ENCODE results near the gene CFAP61. TPM values are rescaled to one million over a fixed set of nuclear protein-coding genes. Genes with fewer than 3 reads are reported as not detected.

Gene CFAP61
- total RNA-seq, 1 donor, result not detected

DNA sequence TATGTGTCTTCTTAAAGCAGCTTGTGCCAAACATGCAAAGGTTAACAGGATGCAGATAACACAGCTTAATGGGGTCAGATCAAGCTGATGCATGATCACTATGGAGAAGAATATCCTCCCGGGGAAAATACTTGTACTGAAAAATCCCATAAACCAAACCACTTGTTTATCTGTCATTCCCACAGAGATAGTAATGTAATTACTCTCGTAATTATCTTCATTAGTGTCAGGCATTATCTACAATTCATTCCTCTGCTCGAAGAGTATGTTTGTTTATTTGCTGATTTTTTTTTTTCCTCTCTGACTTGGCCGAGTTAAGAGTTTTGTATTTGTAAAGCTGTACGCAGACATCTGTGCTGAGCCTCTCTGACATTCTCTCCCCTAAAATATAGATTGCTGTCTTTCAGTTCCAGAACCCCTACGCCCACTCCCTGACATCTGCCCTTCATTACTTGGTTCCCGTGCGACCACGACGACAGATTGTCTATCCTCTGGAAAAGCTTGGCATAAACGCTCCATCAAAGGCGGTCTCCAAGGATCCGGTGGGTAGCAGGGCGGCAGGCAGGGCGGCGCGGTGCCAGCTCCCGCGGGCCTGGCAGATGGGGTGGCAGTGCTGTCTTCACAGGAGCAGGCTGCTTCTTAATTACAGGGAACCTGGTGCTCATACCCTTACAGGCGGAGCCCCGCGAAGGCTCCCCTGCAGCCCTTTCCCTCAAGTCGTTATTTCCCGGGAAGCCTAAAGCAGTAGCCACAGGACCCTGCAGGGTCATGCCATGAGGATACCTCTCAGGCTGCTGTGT, 147.2 kb downstream of the CFAP61 start:
- H3K27me3 ChIP-seq (ENCODE audit: insufficient read depth, low read length), result no peaks in the 10 kb centered on the region
- H3K9me3 ChIP-seq (ENCODE audit: low read depth, low read length), result no peaks in the 10 kb centered on the region
- H3K4me1 ChIP-seq (ENCODE audit: insufficient read depth, low read length), result no peaks in the 10 kb centered on the region
- no peak overlapping the region for H3K4me3 ChIP-seq (ENCODE audit: low read length)

DNA sequence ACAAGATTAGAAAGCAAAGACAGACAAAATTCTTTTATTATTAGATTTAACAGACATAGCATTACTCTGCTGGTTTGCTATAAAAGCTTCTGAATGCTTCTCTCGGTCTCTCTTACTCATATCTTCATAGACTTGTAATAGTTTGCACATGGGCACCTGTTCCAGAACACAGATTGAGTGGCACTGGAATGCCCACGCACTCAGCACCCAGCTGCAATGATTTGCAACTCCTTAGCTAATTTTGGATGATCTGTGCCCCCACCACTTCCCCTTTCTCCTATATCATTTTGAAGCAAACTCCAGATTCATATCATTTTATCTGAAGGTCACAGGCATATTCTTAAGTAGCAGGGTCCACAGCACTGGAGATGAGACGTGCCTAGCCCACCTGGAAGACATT, 148.8 kb downstream of the CFAP61 start:
- H3K9me3 ChIP-seq (ENCODE audit: low read depth, low read length), result no peaks in the 10 kb centered on the region
- no peaks in the 10 kb centered on the region for H3K27me3 ChIP-seq (ENCODE audit: insufficient read depth, low read length)
- H3K4me1 ChIP-seq (ENCODE audit: insufficient read depth, low read length), result no peaks in the 10 kb centered on the region
- H3K4me3 ChIP-seq (ENCODE audit: low read length), result no peak overlapping the region

DNA sequence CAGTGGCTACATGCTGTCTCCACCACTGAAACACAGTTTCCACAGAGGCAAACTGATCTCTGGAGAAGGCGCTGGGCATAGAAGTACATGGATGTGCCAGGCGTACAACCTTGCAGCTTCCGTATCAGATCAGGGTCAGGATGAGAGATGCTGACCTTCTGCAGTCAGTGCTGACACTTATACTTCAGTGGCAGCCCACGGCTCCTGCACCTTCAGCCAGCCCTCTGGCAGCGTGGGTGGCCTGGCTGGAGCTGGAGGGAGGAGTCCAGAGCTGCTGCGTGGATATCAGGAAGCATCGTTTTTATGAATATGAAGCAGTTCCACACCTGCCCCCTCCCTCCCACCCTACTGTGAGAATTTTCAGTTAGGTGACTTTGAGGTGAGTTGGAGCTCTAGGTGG, 149.3 kb downstream of the CFAP61 start:
- no peak overlapping the region for H3K4me3 ChIP-seq (ENCODE audit: low read length)
- no peaks in the 10 kb centered on the region for H3K27me3 ChIP-seq (ENCODE audit: insufficient read depth, low read length)
- H3K4me1 ChIP-seq (ENCODE audit: insufficient read depth, low read length), result no peaks in the 10 kb centered on the region
- H3K9me3 ChIP-seq (ENCODE audit: low read depth, low read length), result no peaks in the 10 kb centered on the region

DNA sequence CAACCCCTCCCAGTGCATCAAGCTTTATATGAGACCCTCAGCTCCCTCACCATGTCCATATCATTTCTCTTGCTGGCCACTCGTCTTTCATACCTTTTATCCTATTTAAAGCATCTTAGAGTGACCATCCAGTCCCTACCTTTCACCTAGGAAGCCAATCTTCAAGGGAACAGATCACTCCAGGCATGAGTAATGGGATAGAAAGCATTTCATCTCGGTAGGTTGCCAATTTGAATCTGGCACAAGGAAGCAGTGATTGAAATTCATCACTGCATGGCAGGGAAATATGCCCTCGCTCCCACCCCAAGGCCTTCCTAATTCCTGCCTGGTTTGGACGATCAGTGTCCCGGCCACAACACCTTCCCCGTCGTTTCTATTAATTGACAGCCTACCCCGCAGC, 150.4 kb downstream of the CFAP61 start:
- Histone ChIP-seq H3K4me1 (ENCODE audit: insufficient read depth, low read length) (no peaks in the 10 kb centered on the region), H3K27me3 (ENCODE audit: insufficient read depth, low read length) (no peaks in the 10 kb centered on the region), H3K4me3 (ENCODE audit: low read length) (no peak overlapping the region), H3K9me3 (ENCODE audit: low read depth, low read length) (no peaks in the 10 kb centered on the region)

DNA sequence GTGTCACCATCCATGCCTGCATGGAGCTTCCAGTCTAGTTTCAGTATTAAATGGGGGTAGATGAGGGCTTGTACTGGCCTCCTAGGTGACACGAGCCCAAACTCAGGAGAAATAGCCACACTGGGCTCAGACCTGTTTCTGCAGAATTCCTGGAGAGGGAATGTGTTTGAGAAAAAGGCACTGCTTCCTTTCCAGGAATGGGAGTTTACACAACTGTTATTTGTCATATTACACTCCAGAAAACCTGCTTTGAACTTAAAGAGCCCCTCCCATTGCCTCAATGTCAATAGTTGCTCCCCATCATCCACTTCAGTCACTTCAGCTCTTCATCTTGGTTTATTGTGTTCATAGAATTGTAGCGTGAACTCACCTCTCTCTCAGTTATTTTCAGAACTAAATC, 151.5 kb downstream of the CFAP61 start:
- Histone ChIP-seq H3K9me3 (ENCODE audit: low read depth, low read length) (no peaks in the 10 kb centered on the region), H3K27me3 (ENCODE audit: insufficient read depth, low read length) (peaks cover 5% of the 10 kb centered on the region)

DNA sequence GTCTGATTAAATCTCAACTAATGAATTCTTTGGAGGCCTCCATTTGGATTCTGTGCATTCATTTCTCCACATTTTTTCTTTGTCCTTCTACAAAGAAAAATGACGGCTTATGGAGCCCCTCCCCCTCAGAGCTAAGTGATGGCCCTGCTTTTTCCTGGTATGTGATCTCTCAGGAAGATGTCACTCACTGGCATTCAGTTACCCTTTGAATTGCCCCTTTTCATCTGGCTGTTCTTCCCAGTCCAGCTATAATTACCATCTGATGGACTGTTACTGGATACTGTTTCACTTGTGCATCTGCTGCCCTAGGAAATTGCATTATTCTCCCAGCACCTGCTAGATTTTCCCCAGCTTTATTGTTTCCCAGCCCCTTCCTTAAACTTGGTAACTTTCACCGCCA, 151.9 kb downstream of the CFAP61 start:
- Histone ChIP-seq H3K27me3 (ENCODE audit: insufficient read depth, low read length) (peaks cover 5% of the 10 kb centered on the region), H3K4me1 (ENCODE audit: insufficient read depth, low read length) (peaks cover 4% of the 10 kb centered on the region), H3K4me3 (ENCODE audit: low read length) (no peak overlapping the region), H3K9me3 (ENCODE audit: low read depth, low read length) (no peaks in the 10 kb centered on the region)

More for the DNA sequence above, 151.5 kb downstream of the CFAP61 start:
- Histone ChIP-seq H3K4me1 (ENCODE audit: insufficient read depth, low read length) (peaks cover 4% of the 10 kb centered on the region), H3K4me3 (ENCODE audit: low read length) (no peak overlapping the region)

DNA sequence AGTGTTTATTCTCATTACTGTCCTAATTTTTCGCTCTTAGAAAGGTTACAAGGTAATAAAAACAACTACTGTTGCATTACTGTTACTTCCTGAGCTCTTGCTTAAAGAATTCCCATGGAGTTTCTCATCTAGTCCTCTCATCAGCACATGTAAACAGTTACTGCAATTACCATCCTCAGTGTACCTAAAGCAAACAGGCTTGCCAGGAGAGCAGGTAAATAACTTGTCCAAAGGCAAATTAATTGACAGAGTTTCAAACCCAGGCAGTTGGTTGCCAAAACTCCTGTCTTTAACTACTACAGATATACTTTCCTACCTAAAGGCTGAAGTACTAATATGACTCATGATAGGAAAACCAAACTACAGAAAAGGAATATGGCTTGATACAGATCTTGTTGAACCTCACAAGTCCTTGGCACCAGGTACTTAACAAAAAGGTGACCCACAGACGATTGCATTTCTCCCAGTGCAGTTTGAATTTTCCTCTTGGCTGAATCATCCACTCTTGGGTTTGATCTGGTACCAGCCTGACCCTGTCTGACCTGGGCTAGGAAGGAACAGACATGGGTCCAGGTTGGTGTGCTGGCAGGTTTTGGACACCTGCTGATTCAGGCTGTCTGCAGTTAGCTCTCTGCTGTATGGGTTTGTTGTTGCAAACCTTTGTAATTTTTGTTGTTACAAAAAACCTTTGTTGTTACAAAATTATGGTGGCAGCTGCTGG, 153.0 kb downstream of the CFAP61 start:
- Histone ChIP-seq H3K4me3 (ENCODE audit: low read length) (no peak overlapping the region), H3K27me3 (ENCODE audit: insufficient read depth, low read length) (peaks cover 5% of the 10 kb centered on the region), H3K9me3 (ENCODE audit: low read depth, low read length) (no peaks in the 10 kb centered on the region), H3K4me1 (ENCODE audit: insufficient read depth, low read length) (peaks cover 4% of the 10 kb centered on the region)

DNA sequence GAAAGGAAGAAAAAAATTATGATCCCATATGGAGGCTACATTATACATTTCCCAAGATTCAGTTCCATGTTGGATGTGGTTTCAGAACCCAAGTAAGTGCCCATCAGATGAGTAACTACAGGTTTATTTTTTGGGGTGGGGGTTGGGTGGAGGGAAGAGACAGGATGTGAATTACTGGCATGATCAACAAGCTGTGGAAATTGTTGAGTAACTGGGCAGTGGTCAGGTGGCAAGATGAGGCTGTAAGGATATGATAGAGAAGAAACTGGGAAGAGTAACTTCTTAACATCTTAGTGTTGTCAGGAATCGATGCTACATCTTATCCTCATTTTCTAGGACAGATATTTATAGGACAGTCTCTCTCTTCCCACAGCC, 153.5 kb downstream of the CFAP61 start:
- H3K4me3 ChIP-seq (ENCODE audit: low read length), result no peak overlapping the region
- no peaks in the 10 kb centered on the region for H3K9me3 ChIP-seq (ENCODE audit: low read depth, low read length)
- H3K4me1 ChIP-seq (ENCODE audit: insufficient read depth, low read length), result peaks cover 4% of the 10 kb centered on the region
- peaks cover 5% of the 10 kb centered on the region for H3K27me3 ChIP-seq (ENCODE audit: insufficient read depth, low read length)

DNA sequence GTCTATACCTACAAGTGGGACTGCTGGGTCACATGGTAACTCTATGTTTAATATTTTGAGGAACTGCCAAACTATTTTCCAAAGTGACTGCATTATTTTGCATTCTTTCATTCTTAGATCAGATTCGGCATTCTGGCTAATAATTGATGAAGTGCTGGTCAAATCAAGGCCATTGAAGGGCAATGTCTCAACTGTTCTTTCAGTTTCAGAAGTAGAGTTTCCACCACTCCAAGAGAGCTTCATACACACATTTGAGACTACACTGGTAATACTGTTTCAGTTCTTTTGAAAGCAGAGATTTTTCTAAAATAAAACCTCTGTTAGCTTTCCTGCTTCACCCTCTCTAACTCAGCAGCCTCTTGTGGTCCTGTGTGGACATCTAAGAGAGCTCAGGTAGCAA, 154.5 kb downstream of the CFAP61 start:
- Histone ChIP-seq H3K4me3 (ENCODE audit: low read length) (no peak overlapping the region), H3K9me3 (ENCODE audit: low read depth, low read length) (no peaks in the 10 kb centered on the region), H3K27me3 (ENCODE audit: insufficient read depth, low read length) (peaks cover 5% of the 10 kb centered on the region), H3K4me1 (ENCODE audit: insufficient read depth, low read length) (peaks cover 4% of the 10 kb centered on the region)

DNA sequence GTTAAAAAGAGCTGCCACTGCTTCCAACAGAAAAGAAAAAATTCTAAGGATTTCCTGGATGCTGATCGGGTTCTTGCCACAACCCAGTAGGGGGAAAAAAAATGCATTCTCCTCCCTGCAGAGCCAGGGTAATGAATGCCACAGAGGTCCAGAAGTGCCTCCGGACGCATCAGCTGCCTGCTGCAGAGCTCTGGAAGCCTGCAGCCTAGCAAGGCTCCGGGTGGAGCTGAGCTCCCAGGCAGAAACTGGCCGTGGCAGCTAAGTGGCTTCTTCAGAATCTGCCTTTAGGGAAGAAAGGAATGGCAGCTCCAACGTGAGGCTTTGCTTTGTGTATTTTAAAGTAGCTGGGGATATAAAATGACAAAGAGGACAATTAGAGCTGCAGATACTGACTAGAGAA, 155.0 kb downstream of the CFAP61 start:
- H3K4me3 ChIP-seq (ENCODE audit: low read length), result no peak overlapping the region
- H3K27me3 ChIP-seq (ENCODE audit: insufficient read depth, low read length), result peaks cover 5% of the 10 kb centered on the region
- peaks cover 4% of the 10 kb centered on the region for H3K4me1 ChIP-seq (ENCODE audit: insufficient read depth, low read length)
- no peaks in the 10 kb centered on the region for H3K9me3 ChIP-seq (ENCODE audit: low read depth, low read length)

DNA sequence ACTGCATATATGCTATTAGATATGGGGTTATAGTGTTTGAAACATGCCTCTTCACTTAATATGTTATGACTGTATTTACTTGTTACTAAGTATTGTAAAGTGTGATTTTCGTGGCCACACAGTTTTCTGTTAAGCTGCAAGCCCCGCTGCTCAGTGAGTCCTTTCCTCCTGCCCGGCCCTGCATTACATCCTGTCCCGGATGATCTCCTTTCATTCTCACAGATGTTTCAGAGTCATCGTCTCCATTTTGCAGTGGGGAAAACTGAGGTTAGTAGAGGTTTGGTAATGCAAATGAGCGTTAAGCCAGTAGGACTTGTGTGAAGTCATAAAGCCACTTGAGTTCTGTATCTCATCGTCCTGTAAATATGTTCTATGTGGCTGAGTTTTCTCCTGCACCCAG, 155.5 kb downstream of the CFAP61 start:
- Histone ChIP-seq H3K9me3 (ENCODE audit: low read depth, low read length) (no peaks in the 10 kb centered on the region), H3K4me3 (ENCODE audit: low read length) (no peak overlapping the region), H3K4me1 (ENCODE audit: insufficient read depth, low read length) (peaks cover 4% of the 10 kb centered on the region), H3K27me3 (ENCODE audit: insufficient read depth, low read length) (peaks cover 5% of the 10 kb centered on the region)

DNA sequence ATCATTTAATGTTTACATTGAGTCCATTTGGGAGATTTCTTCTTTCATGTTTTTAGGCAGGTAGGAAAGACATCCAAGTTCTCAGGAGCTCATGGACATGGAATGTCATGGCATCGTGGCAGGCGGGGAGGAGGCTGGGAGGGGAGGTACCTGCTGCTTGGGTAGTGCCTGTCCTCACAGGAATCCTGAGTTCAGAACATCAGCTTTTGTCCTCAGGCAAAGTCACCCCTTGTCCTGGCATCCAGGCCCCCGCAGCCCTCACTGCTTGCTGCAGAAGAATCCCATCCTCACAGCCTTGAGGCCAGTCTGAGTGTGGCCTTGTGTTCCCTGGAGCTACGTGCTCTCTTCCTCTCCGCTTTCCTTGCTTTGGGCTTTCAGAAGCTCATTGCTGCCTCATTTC, 157.4 kb downstream of the CFAP61 start:
- peaks cover 4% of the 10 kb centered on the region for H3K4me1 ChIP-seq (ENCODE audit: insufficient read depth, low read length)
- H3K9me3 ChIP-seq (ENCODE audit: low read depth, low read length), result no peaks in the 10 kb centered on the region
- no peak overlapping the region for H3K4me3 ChIP-seq (ENCODE audit: low read length)
- H3K27me3 ChIP-seq (ENCODE audit: insufficient read depth, low read length), result peaks cover 5% of the 10 kb centered on the region

DNA sequence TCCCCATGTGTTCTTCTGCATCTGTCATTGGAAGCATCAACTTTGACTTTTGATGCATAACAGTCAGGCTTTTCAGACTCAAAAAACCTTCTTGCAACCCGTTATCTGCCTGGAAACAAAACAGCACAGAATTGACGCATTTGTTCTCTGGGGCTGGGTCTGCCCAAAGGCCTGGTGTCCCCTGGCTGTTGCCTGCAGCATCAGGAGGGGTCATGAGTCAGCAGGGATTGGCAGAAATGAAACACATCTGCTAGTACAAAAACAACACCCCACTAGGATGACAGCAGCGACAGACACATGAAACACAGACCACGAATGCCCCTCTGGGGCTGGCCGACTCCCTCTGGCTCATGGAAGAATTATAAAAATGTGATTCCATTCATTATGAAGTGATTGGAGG, 158.0 kb downstream of the CFAP61 start:
- Histone ChIP-seq H3K4me1 (ENCODE audit: insufficient read depth, low read length) (peaks cover 4% of the 10 kb centered on the region), H3K4me3 (ENCODE audit: low read length) (no peak overlapping the region), H3K27me3 (ENCODE audit: insufficient read depth, low read length) (peaks cover 9% of the 10 kb centered on the region), H3K9me3 (ENCODE audit: low read depth, low read length) (no peaks in the 10 kb centered on the region)

DNA sequence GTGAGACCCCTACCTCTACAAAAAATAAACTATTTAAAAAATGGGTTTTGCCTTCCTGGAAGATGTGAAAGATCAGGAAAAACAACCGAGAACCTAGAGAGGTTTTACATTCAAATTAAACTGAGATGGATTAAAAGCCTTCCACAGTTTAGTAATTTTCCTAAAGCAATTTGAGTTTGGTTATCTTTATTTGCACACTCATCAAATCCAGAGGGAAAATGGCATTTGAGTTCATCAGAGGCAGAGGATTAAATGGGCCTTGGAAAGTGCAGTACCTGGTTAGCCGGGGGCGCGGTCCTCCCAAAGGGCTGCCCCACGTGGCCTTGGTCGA, 158.6 kb downstream of the CFAP61 start:
- Histone ChIP-seq H3K9me3 (ENCODE audit: low read depth, low read length) (no peaks in the 10 kb centered on the region), H3K4me1 (ENCODE audit: insufficient read depth, low read length) (peaks cover 4% of the 10 kb centered on the region), H3K27me3 (ENCODE audit: insufficient read depth, low read length) (peaks cover 10% of the 10 kb centered on the region), H3K4me3 (ENCODE audit: low read length) (no peak overlapping the region)

DNA sequence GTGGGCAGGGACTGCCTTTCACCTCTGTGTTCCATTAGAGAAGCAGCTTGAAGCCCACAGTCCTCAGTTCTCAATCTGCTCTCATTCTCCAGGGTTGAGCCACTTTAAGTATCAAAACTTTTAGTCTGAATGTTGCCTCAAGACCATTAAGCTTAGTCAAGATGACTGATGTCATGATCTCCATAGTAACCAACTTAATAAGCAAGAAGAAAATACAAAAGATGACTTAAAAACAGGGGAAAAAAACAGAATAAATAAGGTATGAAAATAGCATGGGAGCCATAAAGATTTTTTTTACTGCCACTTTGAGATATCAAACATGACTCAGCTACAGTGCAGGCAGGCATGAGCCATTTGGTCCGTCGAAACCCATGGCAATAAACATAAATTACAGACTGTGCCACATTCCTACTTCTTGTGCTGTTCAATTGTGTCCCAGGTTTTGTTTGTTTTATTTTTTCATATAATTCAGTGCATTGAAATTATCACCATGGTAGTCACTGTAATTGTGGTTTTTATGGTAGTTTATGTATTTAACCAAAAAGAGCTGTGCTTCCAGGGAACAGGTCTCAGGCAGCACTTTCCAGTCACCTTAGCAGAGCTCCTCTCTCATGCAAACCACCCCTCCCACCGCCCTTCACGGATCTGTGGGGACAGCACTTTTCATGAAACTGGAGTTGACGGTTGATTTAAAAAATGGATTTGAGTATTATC, 159.1 kb downstream of the CFAP61 start:
- H3K4me1 ChIP-seq (ENCODE audit: insufficient read depth, low read length), result peaks cover 4% of the 10 kb centered on the region
- peaks cover 12% of the 10 kb centered on the region for H3K27me3 ChIP-seq (ENCODE audit: insufficient read depth, low read length)
- no peak overlapping the region for H3K4me3 ChIP-seq (ENCODE audit: low read length)
- H3K9me3 ChIP-seq (ENCODE audit: low read depth, low read length), result no peaks in the 10 kb centered on the region

Data from mononuclear cell (primary cell).